OCI-LY1 (cell line): ENCODE measurements around the gene PAFAH1B1.
"Not testable (repeated sequence)": the region's sequence is repeated elsewhere in the genome, so short reads cannot be mapped to it uniquely, and the experiment has no call there.

Source experiments
- H2AFZ ChIP-seq: fragments of 200-600 bp; sonication (generic), shearing (Covaris generic); 2 replicates; pipeline ENCODE4 v1.6.0; 2014; ENCODE audit warnings: antibody characterized with exemption, mild to moderate bottlenecking, low read length
- H3F3A ChIP-seq: fragments of 200-600 bp; sonication (generic), shearing (Covaris generic); 2 replicates; pipeline ENCODE4 v1.6.0; 2014; ENCODE audit warnings: mild to moderate bottlenecking, antibody characterized with exemption, low read length, moderate library complexity; ENCODE audit not compliant: insufficient read depth
- H3K27ac ChIP-seq: fragments of 200-600 bp; sonication (generic); 2 replicates; pipeline ENCODE4 v1.5.1; 2014; ENCODE audit warnings: low read length, mixed run types, mild to moderate bottlenecking, low read depth; ENCODE audit not compliant: poor library complexity, severe bottlenecking
- H3K27me3 ChIP-seq: fragments of 200-600 bp; sonication (generic); 2 replicates; pipeline ENCODE4 v1.6.0; 2014; ENCODE audit warnings: antibody characterized with exemption, mild to moderate bottlenecking, low read length, moderate library complexity; ENCODE audit not compliant: insufficient read depth
- H3K36me3 ChIP-seq: fragments of 200-600 bp; sonication (generic); 2 replicates; pipeline ENCODE4 v1.6.1; 2014; ENCODE audit warnings: mild to moderate bottlenecking, antibody characterized with exemption, low read length, moderate library complexity, mixed read lengths; ENCODE audit not compliant: insufficient read depth
- H3K4me1 ChIP-seq: fragments of 200-600 bp; sonication (generic); 2 replicates; pipeline ENCODE4 v1.5.1; 2014; ENCODE audit warnings: mild to moderate bottlenecking, low read length, moderate library complexity; ENCODE audit not compliant: insufficient read depth, severe bottlenecking
- H3K4me2 ChIP-seq: fragments of 200-600 bp; sonication (generic), shearing (Covaris generic); 2 replicates; pipeline ENCODE4 v1.6.1; 2014; ENCODE audit warnings: low read length
- H3K4me3 ChIP-seq: fragments of 200-600 bp; sonication (generic); 2 replicates; pipeline ENCODE4 v1.5.1; 2014; ENCODE audit warnings: low read length, low read depth, mild to moderate bottlenecking, mixed read lengths; ENCODE audit not compliant: poor library complexity, severe bottlenecking
- H3K79me2 ChIP-seq: fragments of 200-600 bp; shearing (Covaris generic); 2 replicates; pipeline ENCODE4 v1.6.1; 2016; ENCODE audit warnings: mixed run types, low read length, mixed read lengths; ENCODE audit not compliant: insufficient read depth
- H3K9ac ChIP-seq: fragments of 200-600 bp; sonication (generic), shearing (Covaris generic); 2 replicates; pipeline ENCODE4 v1.6.1; 2014; ENCODE audit warnings: mild to moderate bottlenecking, low read length, mixed read lengths
- H3K9me2 ChIP-seq: fragments of 200-600 bp; sonication (generic), shearing (Covaris generic); 2 replicates; pipeline ENCODE4 v1.6.1; 2014; ENCODE audit warnings: low read depth, mild to moderate bottlenecking, low read length, mixed read lengths
- H3K9me3 ChIP-seq: fragments of 200-600 bp; shearing (Covaris generic); 2 replicates; pipeline ENCODE4 v1.6.1; 2014; ENCODE audit warnings: low read length, mixed read lengths
- H4K20me1 ChIP-seq: fragments of 200-600 bp; sonication (generic), shearing (Covaris generic); 2 replicates; pipeline ENCODE4 v1.6.0; 2016; ENCODE audit warnings: mild to moderate bottlenecking, low read length; ENCODE audit not compliant: insufficient read depth
- EZH2 ChIP-seq: fragments of 200-600 bp; sonication (generic), shearing (Covaris generic); IDR thresholded peaks from 2 replicates; pipeline ENCODE4 v1.8.0; 2017; ENCODE audit warnings: borderline replicate concordance, mixed run types, mild to moderate bottlenecking, antibody characterized with exemption, low read length, moderate library complexity, mixed read lengths
- TF ChIP-seq, protein P1 (sequence below): fragments of 200-600 bp; sonication (generic), shearing (Covaris generic); IDR thresholded peaks from 2 replicates; pipeline ENCODE4 v1.5.1; 2017; ENCODE audit warnings: mild to moderate bottlenecking, antibody characterized with exemption, low read length, moderate library complexity, mixed read lengths

Gene PAFAH1B1

DNA sequence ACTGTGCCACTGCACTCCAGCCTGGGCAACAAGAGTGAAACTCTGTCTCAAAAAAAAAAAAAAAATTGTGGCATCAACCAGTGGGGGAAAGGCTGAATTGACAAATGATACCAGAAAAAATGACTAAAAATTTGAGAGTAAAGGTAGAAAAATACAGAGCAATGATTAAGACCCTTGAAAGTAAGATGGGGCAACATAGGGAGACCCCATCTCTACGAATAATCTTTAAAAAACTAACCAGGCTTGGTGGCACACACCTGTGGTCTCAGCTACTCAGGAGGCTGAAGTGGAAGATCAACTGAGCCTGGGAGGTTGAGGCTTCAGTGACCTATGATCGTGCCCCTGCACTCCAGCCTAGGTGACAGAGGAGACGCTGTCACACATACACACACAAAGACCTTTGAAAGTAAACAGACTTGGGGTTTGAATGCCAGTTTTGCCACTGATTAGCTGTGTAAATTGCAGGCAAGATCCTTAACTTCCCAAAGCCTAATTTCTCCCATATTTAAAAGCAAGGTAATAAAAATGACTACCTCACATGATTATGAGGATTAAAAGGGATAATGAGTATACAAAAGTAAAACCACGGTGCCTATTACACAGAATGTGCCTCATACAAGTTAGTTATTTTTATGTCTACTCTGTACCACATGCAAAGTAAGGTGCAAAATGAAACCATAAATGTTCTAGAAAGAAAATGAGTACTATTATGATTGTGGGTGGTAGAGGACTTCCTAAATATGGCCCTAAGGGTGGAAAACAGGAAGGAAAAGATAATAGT is 21.7 kb upstream of the PAFAH1B1 start:
- H3K27me3 ChIP-seq, result no peaks in the 10 kb centered on the region; the same call in 1 of the 2 replicates
- H2AFZ ChIP-seq, result no peak overlapping the region
- TF ChIP-seq, protein P1, sequence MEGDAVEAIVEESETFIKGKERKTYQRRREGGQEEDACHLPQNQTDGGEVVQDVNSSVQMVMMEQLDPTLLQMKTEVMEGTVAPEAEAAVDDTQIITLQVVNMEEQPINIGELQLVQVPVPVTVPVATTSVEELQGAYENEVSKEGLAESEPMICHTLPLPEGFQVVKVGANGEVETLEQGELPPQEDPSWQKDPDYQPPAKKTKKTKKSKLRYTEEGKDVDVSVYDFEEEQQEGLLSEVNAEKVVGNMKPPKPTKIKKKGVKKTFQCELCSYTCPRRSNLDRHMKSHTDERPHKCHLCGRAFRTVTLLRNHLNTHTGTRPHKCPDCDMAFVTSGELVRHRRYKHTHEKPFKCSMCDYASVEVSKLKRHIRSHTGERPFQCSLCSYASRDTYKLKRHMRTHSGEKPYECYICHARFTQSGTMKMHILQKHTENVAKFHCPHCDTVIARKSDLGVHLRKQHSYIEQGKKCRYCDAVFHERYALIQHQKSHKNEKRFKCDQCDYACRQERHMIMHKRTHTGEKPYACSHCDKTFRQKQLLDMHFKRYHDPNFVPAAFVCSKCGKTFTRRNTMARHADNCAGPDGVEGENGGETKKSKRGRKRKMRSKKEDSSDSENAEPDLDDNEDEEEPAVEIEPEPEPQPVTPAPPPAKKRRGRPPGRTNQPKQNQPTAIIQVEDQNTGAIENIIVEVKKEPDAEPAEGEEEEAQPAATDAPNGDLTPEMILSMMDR, result no peak
- TF ChIP-seq EZH2, result no peak

DNA sequence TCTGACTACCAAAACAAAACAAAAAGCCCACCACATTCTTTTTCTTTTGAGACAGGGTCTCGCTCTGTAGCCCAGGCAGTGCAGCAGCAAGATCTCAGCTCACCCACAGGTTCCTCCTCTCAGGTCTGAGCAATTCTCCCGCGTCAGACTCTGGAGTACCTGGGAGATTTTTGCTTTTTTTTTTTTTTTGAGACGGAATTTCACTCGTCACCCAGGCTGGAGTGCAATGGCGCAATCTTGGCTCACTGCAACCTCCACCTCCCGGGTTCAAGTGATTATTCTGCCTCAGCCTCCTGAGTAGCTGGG is 21.2 kb upstream of the PAFAH1B1 start:
- not testable (repeated sequence) for H3K79me2 ChIP-seq, H4K20me1 ChIP-seq, H3K9ac ChIP-seq, H3K4me3 ChIP-seq, H3K27ac ChIP-seq, H3K36me3 ChIP-seq, H2AFZ ChIP-seq, H3K4me1 ChIP-seq, H3K27me3 ChIP-seq, H3F3A ChIP-seq, H3K9me2 ChIP-seq, H3K9me3 ChIP-seq
- peak overlapping the region; percentile 18; the same call in 1 of the 2 replicates for H3K4me2 ChIP-seq

More for the DNA sequence above, 21.7 kb upstream of the PAFAH1B1 start:
- Histone ChIP-seq H3K4me3 (no peak overlapping the region), H3F3A (no peaks in the 10 kb centered on the region), H3K4me1 (peaks cover 9% of the 10 kb centered on the region), H3K9me3 (no peaks in the 10 kb centered on the region), H3K4me2 (peak overlapping the region; percentile 18; the same call in 1 of the 2 replicates), H3K27ac (no peak overlapping the region), H3K79me2 (no peaks in the 10 kb centered on the region), H3K9me2 (no peaks in the 10 kb centered on the region), H3K9ac (no peak overlapping the region), H4K20me1 (no peaks in the 10 kb centered on the region), H3K36me3 (no peaks in the 10 kb centered on the region)

DNA sequence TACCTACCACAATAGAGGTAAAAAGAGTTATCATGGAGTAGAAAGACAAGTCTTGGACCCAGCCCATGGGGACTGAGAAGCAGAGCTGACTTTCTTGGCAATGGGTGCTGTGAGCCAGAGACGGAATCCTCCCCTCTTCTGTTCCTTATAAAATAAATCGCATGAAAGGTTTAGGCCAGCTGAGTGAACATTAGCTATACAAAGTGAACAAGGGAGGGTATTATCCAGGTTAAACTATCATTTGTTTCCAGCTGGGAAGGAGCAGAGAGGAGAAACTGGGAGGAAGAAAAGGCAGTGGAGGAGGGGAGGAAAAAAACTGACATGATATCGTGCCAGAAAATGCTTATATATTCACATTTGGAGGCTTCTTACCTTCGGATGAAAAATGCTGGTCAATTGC is 13.3 kb upstream of the PAFAH1B1 start:
- Histone ChIP-seq H2AFZ (no peak overlapping the region), H3K9ac (no peak overlapping the region)

More for the DNA sequence above, 13.3 kb upstream of the PAFAH1B1 start:
- TF ChIP-seq, protein P1, result no peak
- TF ChIP-seq EZH2, result no peak
- no peaks in the 10 kb centered on the region for H3K9me3 ChIP-seq
- H3K79me2 ChIP-seq, result no peaks in the 10 kb centered on the region
- no peaks in the 10 kb centered on the region for H4K20me1 ChIP-seq
- no peaks in the 10 kb centered on the region for H3K36me3 ChIP-seq
- no peaks in the 10 kb centered on the region for H3K4me1 ChIP-seq
- no peak overlapping the region for H3K4me3 ChIP-seq
- no peaks in the 10 kb centered on the region for H3K27me3 ChIP-seq
- no peaks in the 10 kb centered on the region for H3F3A ChIP-seq
- no peaks in the 10 kb centered on the region for H3K9me2 ChIP-seq
- H3K4me2 ChIP-seq, result no peak overlapping the region
- no peak overlapping the region for H3K27ac ChIP-seq
